ENCODE results near the gene CYFIP1. TPM values are rescaled to one million over a fixed set of nuclear protein-coding genes. Genes with fewer than 3 reads are reported as not detected.

CYFIP1 gene
- polyA plus RNA-seq, 4 donors: 89.0 to 106 (median 96.2) TPM

- DNase-seq (ENCODE audit: low read depth in 4 of 4, low spot score in 2 of 4): no peak
Observed at GRCh38 chr15:22969489-22969888, 10.7 kb downstream of the CYFIP1 start.

- DNase-seq (ENCODE audit: low read depth in 4 of 4, low spot score in 2 of 4): no peak
Observed at GRCh38 chr15:22968366-22968765, 11.8 kb downstream of the CYFIP1 start.

GRCh38 chr15:22967084-22967770 is 12.9 kb downstream of the CYFIP1 start:
- DNase-seq (ENCODE audit: low read depth in 4 of 4, low spot score in 2 of 4): no peak

- DNase-seq (ENCODE audit: low read depth in 4 of 4, low spot score in 2 of 4): no peak
Observed at GRCh38 chr15:22966321-22967083, 13.7 kb downstream of the CYFIP1 start.

- no peak for DNase-seq (ENCODE audit: low read depth in 4 of 4, low spot score in 2 of 4)
Observed at GRCh38 chr15:22963641-22964040, 16.5 kb downstream of the CYFIP1 start.

GRCh38 chr15:22962611-22963010 is 17.6 kb downstream of the CYFIP1 start:
- DNase-seq (ENCODE audit: low read depth in 4 of 4, low spot score in 2 of 4): no peak

GRCh38 chr15:22961762-22962161 is 18.4 kb downstream of the CYFIP1 start:
- DNase-seq (ENCODE audit: low read depth in 4 of 4, low spot score in 2 of 4): no peak

GRCh38 chr15:22960556-22960955 is 19.6 kb downstream of the CYFIP1 start:
- no peak for DNase-seq (ENCODE audit: low read depth in 4 of 4, low spot score in 2 of 4)

GRCh38 chr15:22960126-22960525 is 20.0 kb downstream of the CYFIP1 start:
- DNase-seq (ENCODE audit: low read depth in 4 of 4, low spot score in 2 of 4): no peak

- no peak for DNase-seq (ENCODE audit: low read depth in 4 of 4, low spot score in 2 of 4)
Observed at GRCh38 chr15:22959321-22960101, 20.7 kb downstream of the CYFIP1 start.

GRCh38 chr15:22958487-22959280 is 21.5 kb downstream of the CYFIP1 start:
- no peak for DNase-seq (ENCODE audit: low read depth in 4 of 4, low spot score in 2 of 4)

GRCh38 chr15:22956978-22957260 is 23.2 kb downstream of the CYFIP1 start:
- DNase-seq (ENCODE audit: low read depth in 4 of 4, low spot score in 2 of 4): no peak

- DNase-seq (ENCODE audit: low read depth in 4 of 4, low spot score in 2 of 4): no peak
Observed at GRCh38 chr15:22956257-22956977, 23.8 kb downstream of the CYFIP1 start.

- no peak for DNase-seq (ENCODE audit: low read depth in 4 of 4, low spot score in 2 of 4)
Observed at GRCh38 chr15:22955544-22956119, 24.5 kb downstream of the CYFIP1 start.

GRCh38 chr15:22954798-22955543 is 25.2 kb downstream of the CYFIP1 start:
- DNase-seq (ENCODE audit: low read depth in 4 of 4, low spot score in 2 of 4): no peak

- DNase-seq (ENCODE audit: low read depth in 4 of 4, low spot score in 2 of 4): no peak
Observed at GRCh38 chr15:22954326-22954725, 25.8 kb downstream of the CYFIP1 start.

GRCh38 chr15:22952796-22953579 is 27.2 kb downstream of the CYFIP1 start:
- no peak for DNase-seq (ENCODE audit: low read depth in 4 of 4, low spot score in 2 of 4)
